ENCODE results near the gene ATP13A5. TPM values are rescaled to one million over a fixed set of nuclear protein-coding genes. Genes with fewer than 3 reads are reported as not detected.

The ATP13A5 gene
- total RNA-seq, 1 donor: not detected

- H3K9me3 ChIP-seq (ENCODE audit: low read depth, low read length): no peaks in the 10 kb centered on the region
- H3K4me3 ChIP-seq (ENCODE audit: insufficient read depth, low read length): peak within 1 kb of the TSS; percentile 49
- peaks cover 5% of the 10 kb centered on the region for H3K27me3 ChIP-seq (ENCODE audit: insufficient read depth, low read length)
- H3K4me1 ChIP-seq (ENCODE audit: insufficient read depth, low read length): no peaks in the 10 kb centered on the region
- peak; percentile 84 for DNase-seq (ENCODE audit: insufficient read length, low spot score, missing footprints)
- peak within 1 kb of the TSS; percentile 65 for H3K4me2 ChIP-seq (ENCODE audit: insufficient read depth, low read length)
- no peaks in the 10 kb centered on the region for H3K79me2 ChIP-seq (ENCODE audit: insufficient read depth, low read length)
- no peak within 1 kb of the TSS for H3K27ac ChIP-seq (ENCODE audit: low read depth, low read length)
- H3K36me3 ChIP-seq (ENCODE audit: insufficient read depth, low read length): no peaks in the 10 kb centered on the region
- peak within 1 kb of the TSS; percentile 62 for H2AFZ ChIP-seq (ENCODE audit: low read length)
- no peaks in the 10 kb centered on the region for H4K20me1 ChIP-seq (ENCODE audit: insufficient read depth, low read length)
- TF ChIP-seq, protein P1, sequence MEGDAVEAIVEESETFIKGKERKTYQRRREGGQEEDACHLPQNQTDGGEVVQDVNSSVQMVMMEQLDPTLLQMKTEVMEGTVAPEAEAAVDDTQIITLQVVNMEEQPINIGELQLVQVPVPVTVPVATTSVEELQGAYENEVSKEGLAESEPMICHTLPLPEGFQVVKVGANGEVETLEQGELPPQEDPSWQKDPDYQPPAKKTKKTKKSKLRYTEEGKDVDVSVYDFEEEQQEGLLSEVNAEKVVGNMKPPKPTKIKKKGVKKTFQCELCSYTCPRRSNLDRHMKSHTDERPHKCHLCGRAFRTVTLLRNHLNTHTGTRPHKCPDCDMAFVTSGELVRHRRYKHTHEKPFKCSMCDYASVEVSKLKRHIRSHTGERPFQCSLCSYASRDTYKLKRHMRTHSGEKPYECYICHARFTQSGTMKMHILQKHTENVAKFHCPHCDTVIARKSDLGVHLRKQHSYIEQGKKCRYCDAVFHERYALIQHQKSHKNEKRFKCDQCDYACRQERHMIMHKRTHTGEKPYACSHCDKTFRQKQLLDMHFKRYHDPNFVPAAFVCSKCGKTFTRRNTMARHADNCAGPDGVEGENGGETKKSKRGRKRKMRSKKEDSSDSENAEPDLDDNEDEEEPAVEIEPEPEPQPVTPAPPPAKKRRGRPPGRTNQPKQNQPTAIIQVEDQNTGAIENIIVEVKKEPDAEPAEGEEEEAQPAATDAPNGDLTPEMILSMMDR (IDR thresholded peaks at IDR 0.05; ENCODE audit: extremely low read depth, low read depth, low read length): no peak
These were observed 137.5 kb downstream of the ATP13A5 start, which contains the start of gene PLAAT1 for GRCh38 chr3:193240850-193241706. Gene PLAAT1 (plus strand): TSS chr3:193241222. CDS start chr3:193255651, 14,429 bp downstream.

DNA sequence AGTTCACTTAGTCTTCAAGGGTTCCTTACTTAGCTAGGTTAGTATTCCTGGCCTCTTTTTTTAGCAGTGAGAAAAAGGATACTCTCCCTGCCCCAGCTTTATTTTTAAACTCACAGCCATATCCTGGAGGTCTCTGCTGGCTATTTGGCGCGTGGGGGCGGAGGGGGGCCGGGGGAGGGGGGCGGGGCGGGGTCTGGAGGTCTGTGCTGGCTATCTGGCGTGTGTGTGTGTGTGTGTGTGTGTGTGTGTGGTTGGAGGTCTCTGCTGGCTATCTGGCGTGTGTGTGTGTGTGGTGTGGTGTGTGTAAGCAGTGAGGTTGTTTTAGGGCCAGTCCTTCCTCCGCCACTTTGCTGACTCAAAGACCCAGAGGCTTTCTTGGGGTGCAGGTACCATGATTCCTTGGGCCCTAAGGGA, 138.1 kb downstream of the ATP13A5 start:
- peak; percentile 18 for DNase-seq (ENCODE audit: insufficient read length, low spot score, missing footprints)
- Histone ChIP-seq H3K36me3 (ENCODE audit: insufficient read depth, low read length) (no peaks in the 10 kb centered on the region), H3K4me3 (ENCODE audit: insufficient read depth, low read length) (peak overlapping the region; percentile 49), H3K4me2 (ENCODE audit: insufficient read depth, low read length) (peak overlapping the region; percentile 65), H3K4me1 (ENCODE audit: insufficient read depth, low read length) (no peaks in the 10 kb centered on the region), H2AFZ (ENCODE audit: low read length) (no peak overlapping the region), H3K27me3 (ENCODE audit: insufficient read depth, low read length) (peaks cover 5% of the 10 kb centered on the region), H3K79me2 (ENCODE audit: insufficient read depth, low read length) (no peaks in the 10 kb centered on the region), H3K9me3 (ENCODE audit: low read depth, low read length) (no peaks in the 10 kb centered on the region), H3K27ac (ENCODE audit: low read depth, low read length) (no peak overlapping the region), H4K20me1 (ENCODE audit: insufficient read depth, low read length) (no peaks in the 10 kb centered on the region)
- TF ChIP-seq, protein P1 (IDR thresholded peaks at IDR 0.05; ENCODE audit: extremely low read depth, low read depth, low read length): no peak

DNA sequence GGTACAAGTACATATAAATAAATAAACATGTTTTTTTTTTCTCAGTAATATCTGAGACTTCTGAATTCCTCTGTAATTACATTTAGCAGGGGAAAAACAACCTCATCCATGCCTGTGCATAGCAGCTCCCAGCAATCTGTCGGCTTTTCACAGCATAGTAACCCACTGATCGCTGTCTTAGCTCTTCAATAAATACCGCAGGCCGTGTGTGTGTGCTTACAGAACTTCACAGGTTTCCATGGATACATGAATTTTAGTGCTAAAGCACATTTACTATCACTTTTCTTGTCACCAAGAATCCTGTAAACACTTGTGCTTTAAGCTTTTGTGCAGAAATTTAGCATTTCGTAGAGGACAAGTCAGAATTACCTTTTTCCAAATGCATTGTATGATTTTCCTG, 141.5 kb downstream of the ATP13A5 start:
- Histone ChIP-seq H3K9me3 (ENCODE audit: low read depth, low read length) (no peaks in the 10 kb centered on the region), H4K20me1 (ENCODE audit: insufficient read depth, low read length) (no peaks in the 10 kb centered on the region), H3K27ac (ENCODE audit: low read depth, low read length) (no peak overlapping the region), H3K4me1 (ENCODE audit: insufficient read depth, low read length) (no peaks in the 10 kb centered on the region), H3K4me2 (ENCODE audit: insufficient read depth, low read length) (no peak overlapping the region), H3K4me3 (ENCODE audit: insufficient read depth, low read length) (no peak overlapping the region), H2AFZ (ENCODE audit: low read length) (no peak overlapping the region), H3K79me2 (ENCODE audit: insufficient read depth, low read length) (no peaks in the 10 kb centered on the region), H3K27me3 (ENCODE audit: insufficient read depth, low read length) (peaks cover 5% of the 10 kb centered on the region), H3K36me3 (ENCODE audit: insufficient read depth, low read length) (no peaks in the 10 kb centered on the region)
- no peak for DNase-seq (ENCODE audit: insufficient read length, low spot score, missing footprints)
- TF ChIP-seq, protein P1 (IDR thresholded peaks at IDR 0.05; ENCODE audit: extremely low read depth, low read depth, low read length): no peak

GRCh38 chr3:193236599-193236998, 142.0 kb downstream of the ATP13A5 start:
- H3K27me3 ChIP-seq (ENCODE audit: insufficient read depth, low read length): peaks cover 5% of the 10 kb centered on the region
- no peaks in the 10 kb centered on the region for H3K79me2 ChIP-seq (ENCODE audit: insufficient read depth, low read length)
- H3K4me2 ChIP-seq (ENCODE audit: insufficient read depth, low read length): no peak overlapping the region
- H3K4me1 ChIP-seq (ENCODE audit: insufficient read depth, low read length): no peaks in the 10 kb centered on the region
- no peaks in the 10 kb centered on the region for H3K36me3 ChIP-seq (ENCODE audit: insufficient read depth, low read length)
- no peak overlapping the region for H3K4me3 ChIP-seq (ENCODE audit: insufficient read depth, low read length)
- H3K27ac ChIP-seq (ENCODE audit: low read depth, low read length): no peak overlapping the region
- no peak for DNase-seq (ENCODE audit: insufficient read length, low spot score, missing footprints)
- TF ChIP-seq, protein P1 (IDR thresholded peaks at IDR 0.05; ENCODE audit: extremely low read depth, low read depth, low read length): no peak
- no peak overlapping the region for H2AFZ ChIP-seq (ENCODE audit: low read length)
- H3K9me3 ChIP-seq (ENCODE audit: low read depth, low read length): no peaks in the 10 kb centered on the region
- H4K20me1 ChIP-seq (ENCODE audit: insufficient read depth, low read length): no peaks in the 10 kb centered on the region

All from osteoblast (primary cell).